ENCODE results near the gene WWOX.
A peak's percentile ranks its signal among the peaks of the same experiment; 100 is the strongest.

The WWOX gene

GRCh38 chr16:78566397-78567073, 467.1 kb downstream of the WWOX start:
- peaks cover 8% of the 10 kb centered on the region; the same call in 1 of the 2 replicates for H3K4me1 ChIP-seq (ENCODE audit: low read length)
- H3K79me2 ChIP-seq (ENCODE audit: low read length) = no peaks in the 10 kb centered on the region
- H3K4me3 ChIP-seq (ENCODE audit: low read length) = no peak overlapping the region
- no peaks in the 10 kb centered on the region for H3F3A ChIP-seq (ENCODE audit: insufficient read depth, low read length)
- H3K36me3 ChIP-seq (replicated peaks; ENCODE audit: insufficient read depth, low read length) = no peaks in the 10 kb centered on the region
- no peak overlapping the region for H3K9ac ChIP-seq (ENCODE audit: low read length)
- H2AFZ ChIP-seq (ENCODE audit: low read length) = no peak overlapping the region
- H3K27me3 ChIP-seq (replicated peaks; ENCODE audit: insufficient read depth, low read length) = no peaks in the 10 kb centered on the region
- TF ChIP-seq EZH2phosphoT487 (IDR thresholded peaks at IDR 0.05; ENCODE audit: low read length) (no peak), EZH2 (optimal IDR thresholded peaks at IDR 0.05; ENCODE audit: low read depth, low read length) (no peak)
- TF ChIP-seq, protein P1, sequence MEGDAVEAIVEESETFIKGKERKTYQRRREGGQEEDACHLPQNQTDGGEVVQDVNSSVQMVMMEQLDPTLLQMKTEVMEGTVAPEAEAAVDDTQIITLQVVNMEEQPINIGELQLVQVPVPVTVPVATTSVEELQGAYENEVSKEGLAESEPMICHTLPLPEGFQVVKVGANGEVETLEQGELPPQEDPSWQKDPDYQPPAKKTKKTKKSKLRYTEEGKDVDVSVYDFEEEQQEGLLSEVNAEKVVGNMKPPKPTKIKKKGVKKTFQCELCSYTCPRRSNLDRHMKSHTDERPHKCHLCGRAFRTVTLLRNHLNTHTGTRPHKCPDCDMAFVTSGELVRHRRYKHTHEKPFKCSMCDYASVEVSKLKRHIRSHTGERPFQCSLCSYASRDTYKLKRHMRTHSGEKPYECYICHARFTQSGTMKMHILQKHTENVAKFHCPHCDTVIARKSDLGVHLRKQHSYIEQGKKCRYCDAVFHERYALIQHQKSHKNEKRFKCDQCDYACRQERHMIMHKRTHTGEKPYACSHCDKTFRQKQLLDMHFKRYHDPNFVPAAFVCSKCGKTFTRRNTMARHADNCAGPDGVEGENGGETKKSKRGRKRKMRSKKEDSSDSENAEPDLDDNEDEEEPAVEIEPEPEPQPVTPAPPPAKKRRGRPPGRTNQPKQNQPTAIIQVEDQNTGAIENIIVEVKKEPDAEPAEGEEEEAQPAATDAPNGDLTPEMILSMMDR (IDR thresholded peaks at IDR 0.05; ENCODE audit: low read length) = no peak
- no peak for DNase-seq
- no peaks in the 10 kb centered on the region for H3K9me3 ChIP-seq (replicated peaks; ENCODE audit: insufficient read depth, low read length)
- H3K9me2 ChIP-seq (replicated peaks; ENCODE audit: insufficient read depth, low read length) = no peaks in the 10 kb centered on the region
- no peaks in the 10 kb centered on the region for H4K20me1 ChIP-seq (ENCODE audit: insufficient read depth, low read length)
- H3K4me2 ChIP-seq (ENCODE audit: low read depth, low read length) = no peak overlapping the region
- no peak overlapping the region for H3K27ac ChIP-seq (ENCODE audit: low read length)

- TF ChIP-seq EZH2phosphoT487 (IDR thresholded peaks at IDR 0.05; ENCODE audit: low read length) = no peak
- no peak for TF ChIP-seq EZH2 (optimal IDR thresholded peaks at IDR 0.05; ENCODE audit: low read depth, low read length)
- TF ChIP-seq, protein P1 (IDR thresholded peaks at IDR 0.05; ENCODE audit: low read length) = no peak
- H3K27ac ChIP-seq (ENCODE audit: low read length) = no peak overlapping the region
- H3K9ac ChIP-seq (ENCODE audit: low read length) = no peak overlapping the region
- no peaks in the 10 kb centered on the region for H4K20me1 ChIP-seq (ENCODE audit: insufficient read depth, low read length)
- no peaks in the 10 kb centered on the region for H3K9me3 ChIP-seq (replicated peaks; ENCODE audit: insufficient read depth, low read length)
- H3K36me3 ChIP-seq (replicated peaks; ENCODE audit: insufficient read depth, low read length) = no peaks in the 10 kb centered on the region
- no peak for DNase-seq
- H2AFZ ChIP-seq (ENCODE audit: low read length) = no peak overlapping the region
- H3F3A ChIP-seq (ENCODE audit: insufficient read depth, low read length) = no peaks in the 10 kb centered on the region
- H3K9me2 ChIP-seq (replicated peaks; ENCODE audit: insufficient read depth, low read length) = no peaks in the 10 kb centered on the region
- peak overlapping the region; percentile 21; the same call in 1 of the 2 replicates for H3K4me2 ChIP-seq (ENCODE audit: low read depth, low read length)
- H3K4me1 ChIP-seq (ENCODE audit: low read length) = no peaks in the 10 kb centered on the region
- H3K27me3 ChIP-seq (replicated peaks; ENCODE audit: insufficient read depth, low read length) = no peaks in the 10 kb centered on the region
- no peak overlapping the region for H3K4me3 ChIP-seq (ENCODE audit: low read length)
- H3K79me2 ChIP-seq (ENCODE audit: low read length) = no peaks in the 10 kb centered on the region
Measured at GRCh38 chr16:78570399-78571141, 471.1 kb downstream of the WWOX start.

DNA sequence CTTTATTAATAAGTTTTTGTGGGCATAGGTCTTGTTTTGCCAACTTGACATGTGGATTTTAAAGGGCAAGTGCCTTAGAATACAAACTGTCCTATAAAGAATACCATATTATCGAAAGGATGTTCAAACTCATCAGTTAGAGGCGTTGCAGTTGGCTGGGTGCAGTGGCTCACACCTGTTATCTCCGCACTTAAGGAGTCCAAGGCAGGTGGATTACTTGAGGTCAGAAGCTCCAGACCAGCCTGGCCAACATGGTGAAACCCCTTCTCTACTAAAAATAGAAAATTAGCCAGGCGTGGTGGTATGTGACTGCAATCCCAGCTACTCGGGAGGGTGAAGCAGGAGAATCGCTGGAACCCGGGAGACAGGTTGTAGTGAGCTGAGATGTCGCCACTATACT, 472.0 kb downstream of the WWOX start:
- no peak overlapping the region for H3K27ac ChIP-seq (ENCODE audit: low read length)
- no peak overlapping the region for H3K4me3 ChIP-seq (ENCODE audit: low read length)
- H4K20me1 ChIP-seq (ENCODE audit: insufficient read depth, low read length) = no peaks in the 10 kb centered on the region
- H3K9me3 ChIP-seq (replicated peaks; ENCODE audit: insufficient read depth, low read length) = no peaks in the 10 kb centered on the region
- no peaks in the 10 kb centered on the region for H3F3A ChIP-seq (ENCODE audit: insufficient read depth, low read length)
- no peaks in the 10 kb centered on the region for H3K36me3 ChIP-seq (replicated peaks; ENCODE audit: insufficient read depth, low read length)
- no peaks in the 10 kb centered on the region for H3K9me2 ChIP-seq (replicated peaks; ENCODE audit: insufficient read depth, low read length)
- no peak overlapping the region for H3K9ac ChIP-seq (ENCODE audit: low read length)
- no peaks in the 10 kb centered on the region for H3K79me2 ChIP-seq (ENCODE audit: low read length)
- TF ChIP-seq, protein P1 (IDR thresholded peaks at IDR 0.05; ENCODE audit: low read length) = no peak
- TF ChIP-seq EZH2 (optimal IDR thresholded peaks at IDR 0.05; ENCODE audit: low read depth, low read length) (no peak), EZH2phosphoT487 (IDR thresholded peaks at IDR 0.05; ENCODE audit: low read length) (no peak)
- DNase-seq = no peak
- H2AFZ ChIP-seq (ENCODE audit: low read length) = no peak overlapping the region
- no peak overlapping the region for H3K4me2 ChIP-seq (ENCODE audit: low read depth, low read length)
- H3K27me3 ChIP-seq (replicated peaks; ENCODE audit: insufficient read depth, low read length) = no peaks in the 10 kb centered on the region
- no peaks in the 10 kb centered on the region for H3K4me1 ChIP-seq (ENCODE audit: low read length)

Measured in MM.1S (cell line).